Adrenal gland (tissue), 12 donors: ENCODE data around the gene CCDC27. TPM values are rescaled to one million over a fixed set of nuclear protein-coding genes. Genes with fewer than 3 reads are reported as not detected.
"Not testable (repeated sequence)": the region's sequence is repeated elsewhere in the genome, so short reads cannot be mapped to it uniquely, and the experiment has no call there.

Experiments
- DNase-seq, 7 donors: peaks; one replicate each; pipeline ENCODE4 v3.0.0-alpha.2; 2019 to 2020
- H3K27ac ChIP-seq, 5 donors: fragments of 200-600 bp; sonication (generic) in 4 of 5; 1 replicate in 3 of 5; 2 replicates in 2 of 5; pipeline versions ENCODE4 v1.5.1 to v1.8.0; 2016 to 2020; ENCODE audit warnings: mild to moderate bottlenecking in 1 of 5
- H3K27me3 ChIP-seq: fragments of 200-600 bp; 2 replicates; pipeline ENCODE4 v1.8.0; 2021
- H3K36me3 ChIP-seq, 2 donors: fragments of 200-600 bp; replicated peaks in 1 of 2; 1 replicate in 1 of 2; 2 replicates in 1 of 2; pipeline versions ENCODE4 v1.5.1 to v1.8.0; 2018 to 2022
- H3K4me1 ChIP-seq, 2 donors: fragments of 200-600 bp; replicated peaks in 1 of 2; 1 replicate in 1 of 2; 2 replicates in 1 of 2; pipeline versions ENCODE4 v1.5.1 to v1.8.0; 2018 to 2021
- H3K4me3 ChIP-seq, 4 donors: fragments of 200-600 bp; sonication (generic) in 3 of 4; one replicate each; pipeline ENCODE4 v1.5.1; 2016 to 2018
- H3K9me3 ChIP-seq, 3 donors: fragments of 200-600 bp; sonication (generic) in 1 of 3; replicated peaks in 1 of 3; 1 replicate in 2 of 3; 2 replicates in 1 of 3; pipeline versions ENCODE4 v1.5.1 to v1.8.0; 2016 to 2021
- CTCF ChIP-seq, 6 experiments: fragments of 450-650 bp in 4 of 6; fragments of 200-600 bp in 2 of 6; sonication (generic) in 1 of 6; IDR thresholded peaks; 1 replicate in 5 of 6; 2 replicates in 1 of 6; pipeline versions ENCODE4 v1.5.1 to v1.8.0; 2016 to 2021; ENCODE audit warnings: antibody characterized with exemption in 6 of 6, mild to moderate bottlenecking in 2 of 6, moderate library complexity in 1 of 6
- POLR2A ChIP-seq, 2 donors: fragments of 450-650 bp; IDR thresholded peaks; one replicate each; pipeline ENCODE4 v1.6.1; 2017; ENCODE audit warnings: antibody characterized with exemption in 2 of 2, mild to moderate bottlenecking in 2 of 2, moderate library complexity in 1 of 2
- WGBS, 4 donors: extraction: QIAGEN DNeasy Blood & Tissue Kit in 2 of 4; methylation state at CpG; one replicate each; pipeline versions ENCODE4 v1.1.5 to v1.1.7; 2013 to 2017; 5-methylcytosine and 5-hydroxymethylcytosine counted together
- intact Hi-C, 2 donors: fragments of 100-400 bp; cut with DNase I; formaldehyde crosslinking; loops; one replicate each; pipeline versions ENCODE4 v1.14.1 to v1.15.0; 2022 to 2023
- polyA plus RNA-seq, 3 donors: library from polyadenylated mRNA; stranded (reverse); fragments of 200-250 nt in 2 of 3; fragments of 350-450 nt in 1 of 3; fragmentation: Illumina TruSeq in 1 of 3; extraction: RNeasy Lipid Tissue Mini Kit (QIAGEN cat#74804) in 1 of 3; gene quantifications; one replicate each; pipeline ENCODE4 v1.2.3, GENCODE V29; 2013 to 2014
- total RNA-seq, 9 donors: library from RNA; depleted of rRNA in 4 of 9; stranded (reverse); fragments of >200 nt in 4 of 9; fragments of 120-200 nt in 1 of 9; fragmentation: NEBNext Ultra II Directional in 1 of 9; extraction: Animal tissue kit (Norgen Biotek cat#: 25700) in 1 of 9; gene quantifications; one replicate each; pipeline versions ENCODE4 v1.1.0 to v1.2.4, GENCODE V29; 2013 to 2023
- donor health status: healthy with polysubstance abuse.
- donor health status: Bipolar disorder and iron deficiency.
- donor health status: DM: yes; HTN: yes; CAD: no.
- donor health status: DM: no; HTN: no; CAD: no.
- donor health status: DM: no; HTN: no; CAD: no.
- donor health status: DM: yes; HTN: yes; CAD: no.

CCDC27 gene
- total and polyA plus RNA-seq, 12 donors = not detected

GRCh38 chr1:3809680-3810079 is 57.4 kb downstream of the CCDC27 start:
- DNase-seq = no peak
- no peak overlapping the region for H3K4me3 ChIP-seq
- intact Hi-C loops = no loop called here
- H3K36me3 ChIP-seq = peaks cover 0 to 5% of the 10 kb centered on the region in 2 donors
- no peak overlapping the region for H3K27ac ChIP-seq
- WGBS, 4 donors = 60 to 88% (median 77%) methylated on average over 2 to 7 of the region's 7 CpGs
- H3K27me3 ChIP-seq = no peaks in the 10 kb centered on the region
- no peaks in the 10 kb centered on the region for H3K4me1 ChIP-seq
- H3K9me3 ChIP-seq = no peaks in the 10 kb centered on the region
- no peak for TF ChIP-seq CTCF (IDR thresholded peaks at IDR 0.05)

GRCh38 chr1:3810149-3810761 is 58.0 kb downstream of the CCDC27 start:
- DNase-seq, H3K4me3 ChIP-seq, H3K4me1 ChIP-seq, H3K9me3 ChIP-seq, intact Hi-C loops, H3K27me3 ChIP-seq, H3K27ac ChIP-seq: not testable (repeated sequence)
- 74 to 81% (median 76%) methylated on average over 9 of the region's 9 CpGs for WGBS, 4 donors
- H3K36me3 ChIP-seq = peaks cover 0 to 11% of the 10 kb centered on the region in 2 donors

- Histone ChIP-seq H3K27ac (no peak overlapping the region), H3K4me1 (no peaks in the 10 kb centered on the region), H3K9me3 (no peaks in the 10 kb centered on the region), H3K27me3 (no peaks in the 10 kb centered on the region), H3K4me3 (no peak overlapping the region), H3K36me3 (peaks cover 0 to 24% of the 10 kb centered on the region in 2 donors)
- intact Hi-C loops = no loop called here
- TF ChIP-seq POLR2A (IDR thresholded peaks at IDR 0.05) (no peak), CTCF (IDR thresholded peaks at IDR 0.05) (no peak)
- 41 to 50% (median 45%) methylated on average over 2 of the region's 2 CpGs for WGBS, 4 donors
- no peak for DNase-seq
Measured at GRCh38 chr1:3811595-3811911, 59.3 kb downstream of the CCDC27 start.

DNA sequence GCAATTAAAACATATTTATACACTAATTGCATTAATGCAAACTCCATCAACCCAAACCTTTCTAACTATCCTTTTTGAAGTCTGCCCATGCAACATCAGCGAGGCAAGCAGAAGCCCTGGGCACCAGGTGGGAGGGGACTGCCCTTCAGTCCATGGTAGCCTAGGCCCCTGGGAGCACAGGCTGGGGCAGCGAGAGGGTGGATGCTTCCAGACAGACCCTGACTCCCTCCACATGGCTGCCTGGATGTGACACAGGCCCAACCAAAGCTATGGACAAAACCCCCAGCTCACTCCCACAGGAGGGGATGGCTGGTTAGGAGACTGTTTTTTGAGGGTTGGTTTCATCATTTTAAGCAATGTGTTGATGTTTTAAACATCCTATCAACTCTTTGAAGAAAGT is 61.8 kb downstream of the CCDC27 start:
- DNase-seq = no peak
- H3K36me3 ChIP-seq = peaks cover 0 to 27% of the 10 kb centered on the region in 2 donors

More for the DNA sequence above, 61.8 kb downstream of the CCDC27 start:
- 93 to 97% (median 95%) methylated on average over 2 of the region's 2 CpGs for WGBS, 4 donors
- intact Hi-C loops = no loop called here
- Histone ChIP-seq H3K4me1 (no peaks in the 10 kb centered on the region), H3K4me3 (no peak overlapping the region), H3K27ac (no peak overlapping the region), H3K9me3 (no peaks in the 10 kb centered on the region), H3K27me3 (no peaks in the 10 kb centered on the region)
- no peak for TF ChIP-seq POLR2A (IDR thresholded peaks at IDR 0.05)
- TF ChIP-seq CTCF (IDR thresholded peaks at IDR 0.05) = no peak
